Glutamatergic neuron (in vitro differentiated cells): ENCODE data around the gene STOX2. TPM values are rescaled to one million over a fixed set of nuclear protein-coding genes. Genes with fewer than 3 reads are reported as not detected.

Experiments
- DNase-seq: peaks from one replicate; pipeline ENCODE4 v3.0.0; 2022
- H3K27ac Mint-ChIP-seq: one replicate; pipeline ENCODE4 v1.8.0; 2020; ENCODE audit warnings: mild to moderate bottlenecking, mixed read lengths, inconsistent platforms; ENCODE audit not compliant: unreplicated experiment
- H3K27me3 Mint-ChIP-seq: one replicate; pipeline ENCODE4 v1.8.0; 2020; ENCODE audit warnings: mild to moderate bottlenecking, moderate library complexity, mixed read lengths, inconsistent platforms; ENCODE audit not compliant: unreplicated experiment
- H3K36me3 Mint-ChIP-seq: one replicate; pipeline ENCODE4 v1.8.0; 2020; ENCODE audit warnings: mild to moderate bottlenecking, mixed read lengths, inconsistent platforms; ENCODE audit not compliant: unreplicated experiment
- H3K4me1 Mint-ChIP-seq: one replicate; pipeline ENCODE4 v1.8.0; 2020; ENCODE audit warnings: mild to moderate bottlenecking, low read depth, mixed read lengths, inconsistent platforms; ENCODE audit not compliant: unreplicated experiment
- H3K4me3 Mint-ChIP-seq: one replicate; pipeline ENCODE4 v1.8.0; 2020; ENCODE audit warnings: mild to moderate bottlenecking, mixed read lengths, inconsistent platforms; ENCODE audit not compliant: unreplicated experiment
- H3K9me3 Mint-ChIP-seq: one replicate; pipeline ENCODE4 v1.8.0; 2020; ENCODE audit warnings: mild to moderate bottlenecking, moderate library complexity, mixed read lengths, inconsistent platforms; ENCODE audit not compliant: unreplicated experiment
- total RNA-seq: library from RNA; stranded (reverse); fragmentation: NEBNext Ultra II Directional; extraction: Animal tissue kit (Norgen Biotek cat#: 25700); gene quantifications from one replicate; pipeline ENCODE4 v1.2.1, GENCODE V29; 2021; ENCODE audit not compliant: unreplicated experiment
- TF ChIP-seq, protein P1 (sequence below): fragments of 200-600 bp; sonication (generic); IDR thresholded peaks from one replicate; pipeline ENCODE4 v1.5.0; 2021; ENCODE audit not compliant: partially characterized antibody, unreplicated experiment

Gene STOX2
- total RNA-seq, 1 donor from 2014 or later, result 26.7 TPM

DNA sequence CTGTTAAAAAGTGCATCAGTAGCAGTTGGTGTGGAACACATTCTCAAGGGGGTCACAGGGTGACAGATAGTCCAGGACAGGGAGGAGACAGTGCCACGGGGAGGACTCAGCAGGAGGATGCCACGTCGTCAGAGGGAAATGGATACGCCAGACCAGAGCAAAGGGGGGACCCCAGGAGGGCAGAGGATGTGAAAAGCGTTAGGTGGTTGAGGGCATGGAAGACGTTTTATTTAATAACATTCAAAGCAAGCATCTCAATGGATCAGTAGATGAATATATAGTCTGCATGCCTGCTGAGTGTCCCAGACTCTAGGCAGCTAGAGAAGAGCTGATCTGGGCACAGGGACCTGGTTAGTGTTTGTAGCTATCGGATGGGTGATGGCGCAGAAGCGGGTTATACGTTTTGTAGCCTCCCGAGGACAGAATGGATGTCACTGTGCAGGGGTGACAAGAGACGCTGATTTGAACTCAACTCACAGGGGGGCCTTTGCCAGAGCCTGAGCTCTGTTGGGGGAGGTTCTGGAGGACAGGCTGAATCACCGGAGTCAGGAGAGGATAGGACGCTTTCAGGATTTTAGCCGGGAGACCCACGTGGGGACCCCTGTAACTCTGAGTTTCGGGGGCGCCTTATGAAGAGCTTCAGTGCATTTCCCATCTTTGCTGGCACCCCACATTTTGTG, 81.3 kb downstream of the STOX2 start:
- TF ChIP-seq, protein P1, sequence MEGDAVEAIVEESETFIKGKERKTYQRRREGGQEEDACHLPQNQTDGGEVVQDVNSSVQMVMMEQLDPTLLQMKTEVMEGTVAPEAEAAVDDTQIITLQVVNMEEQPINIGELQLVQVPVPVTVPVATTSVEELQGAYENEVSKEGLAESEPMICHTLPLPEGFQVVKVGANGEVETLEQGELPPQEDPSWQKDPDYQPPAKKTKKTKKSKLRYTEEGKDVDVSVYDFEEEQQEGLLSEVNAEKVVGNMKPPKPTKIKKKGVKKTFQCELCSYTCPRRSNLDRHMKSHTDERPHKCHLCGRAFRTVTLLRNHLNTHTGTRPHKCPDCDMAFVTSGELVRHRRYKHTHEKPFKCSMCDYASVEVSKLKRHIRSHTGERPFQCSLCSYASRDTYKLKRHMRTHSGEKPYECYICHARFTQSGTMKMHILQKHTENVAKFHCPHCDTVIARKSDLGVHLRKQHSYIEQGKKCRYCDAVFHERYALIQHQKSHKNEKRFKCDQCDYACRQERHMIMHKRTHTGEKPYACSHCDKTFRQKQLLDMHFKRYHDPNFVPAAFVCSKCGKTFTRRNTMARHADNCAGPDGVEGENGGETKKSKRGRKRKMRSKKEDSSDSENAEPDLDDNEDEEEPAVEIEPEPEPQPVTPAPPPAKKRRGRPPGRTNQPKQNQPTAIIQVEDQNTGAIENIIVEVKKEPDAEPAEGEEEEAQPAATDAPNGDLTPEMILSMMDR, result no peak
- no peak for DNase-seq
- Mint-ChIP-seq H3K4me1 (peaks cover 12% of the 10 kb centered on the region), H3K27ac (no peak overlapping the region), H3K4me3 (no peak overlapping the region), H3K36me3 (no peaks in the 10 kb centered on the region), H3K27me3 (no peaks in the 10 kb centered on the region), H3K9me3 (no peaks in the 10 kb centered on the region)

GRCh38 chr4:183986971-183987946, 82.2 kb downstream of the STOX2 start:
- no peak for DNase-seq
- Mint-ChIP-seq H3K4me3 (no peak overlapping the region), H3K27ac (peak overlapping the region; percentile 18), H3K27me3 (no peaks in the 10 kb centered on the region), H3K4me1 (peaks cover 14% of the 10 kb centered on the region), H3K36me3 (no peaks in the 10 kb centered on the region), H3K9me3 (no peaks in the 10 kb centered on the region)
- TF ChIP-seq, protein P1, result no peak

DNA sequence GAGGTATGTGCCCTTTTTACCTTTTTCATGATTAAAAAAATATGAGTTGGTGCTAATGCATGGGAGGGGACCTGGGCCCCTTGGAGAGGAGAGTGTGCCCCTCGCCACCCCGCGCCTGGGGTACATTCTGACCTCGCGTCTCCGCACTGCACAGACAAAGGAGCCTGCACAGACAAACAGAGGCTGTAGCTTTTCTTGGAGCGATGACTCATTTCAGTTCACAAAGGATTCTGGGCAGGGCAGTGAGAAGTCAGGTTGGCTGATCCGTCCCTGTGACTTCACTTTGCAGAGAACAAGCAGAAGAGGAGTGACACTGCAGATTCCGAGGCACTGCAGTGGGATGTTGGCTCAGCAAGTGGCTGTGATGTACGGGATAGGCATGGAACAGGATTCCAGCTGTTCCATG, 82.9 kb downstream of the STOX2 start:
- Mint-ChIP-seq H3K27me3 (no peaks in the 10 kb centered on the region), H3K36me3 (no peaks in the 10 kb centered on the region), H3K9me3 (no peaks in the 10 kb centered on the region), H3K4me1 (peaks cover 16% of the 10 kb centered on the region), H3K4me3 (peak overlapping the region; percentile 39), H3K27ac (peak overlapping the region; percentile 18)
- TF ChIP-seq, protein P1, result no peak
- no peak for DNase-seq

- no peaks in the 10 kb centered on the region for H3K36me3 Mint-ChIP-seq
- no peak overlapping the region for H3K4me3 Mint-ChIP-seq
- no peak for DNase-seq
- H3K4me1 Mint-ChIP-seq, result peaks cover 16% of the 10 kb centered on the region
- H3K27ac Mint-ChIP-seq, result no peak overlapping the region
- peaks cover 1% of the 10 kb centered on the region for H3K9me3 Mint-ChIP-seq
- peaks cover 1% of the 10 kb centered on the region for H3K27me3 Mint-ChIP-seq
- TF ChIP-seq, protein P1, result no peak
Measured at GRCh38 chr4:183988874-183989273, 83.8 kb downstream of the STOX2 start.
